ENCODE results near the gene ADCY10.

DNA sequence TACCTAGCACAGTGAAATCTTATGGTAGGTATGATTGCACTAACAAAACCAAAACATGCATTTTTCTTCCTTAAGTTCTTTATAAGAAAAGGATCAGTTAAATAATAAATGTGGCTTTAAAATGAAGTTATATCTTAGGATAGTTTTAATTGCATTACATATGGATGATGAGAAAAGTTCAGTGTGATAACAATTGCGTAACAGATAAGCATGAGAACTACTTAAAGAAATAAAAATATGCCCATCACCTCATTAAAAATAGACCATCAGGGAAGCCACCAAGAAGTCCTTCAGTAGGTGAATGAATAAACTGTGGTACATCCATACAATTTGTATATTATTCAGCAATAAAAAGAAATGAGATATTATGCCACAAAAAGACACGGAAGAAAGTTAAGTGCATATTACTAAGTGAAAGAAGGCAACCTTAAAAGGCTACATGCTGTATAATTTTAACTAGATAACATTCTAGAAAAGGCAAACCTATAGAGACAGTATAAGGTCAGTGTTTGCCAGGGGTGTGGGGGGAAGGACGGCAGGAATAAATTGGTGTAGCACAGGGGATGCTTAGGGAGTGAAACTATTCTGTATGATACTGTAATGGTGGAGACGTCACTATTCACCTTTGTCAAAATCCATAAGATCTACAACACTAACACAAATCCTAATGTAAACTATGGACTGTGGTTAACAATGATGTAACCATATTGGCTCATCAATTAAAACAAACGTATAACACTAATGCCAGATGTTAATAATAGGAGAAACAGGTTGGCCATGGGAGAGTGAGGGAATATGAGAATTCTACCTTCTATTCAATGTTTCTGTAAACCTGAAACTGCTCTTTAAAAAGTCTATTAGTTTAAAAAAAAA, 149.2 kb downstream of the ADCY10 start:
- TF ChIP-seq ZBTB1 (CRISPR knock-in tag; IDR thresholded peaks at IDR 0.05; ENCODE audit: borderline replicate concordance, low read depth), result no peak
- TF ChIP-seq CTCF (IDR thresholded peaks at IDR 0.05 in 2 of 3, conservative IDR thresholded peaks at IDR 0.05 in 1 of 3; ENCODE audit: insufficient read depth in 2 of 3, low read depth in 1 of 3, low read length in 3 of 3), result no peak
- TF ChIP-seq, protein P1, sequence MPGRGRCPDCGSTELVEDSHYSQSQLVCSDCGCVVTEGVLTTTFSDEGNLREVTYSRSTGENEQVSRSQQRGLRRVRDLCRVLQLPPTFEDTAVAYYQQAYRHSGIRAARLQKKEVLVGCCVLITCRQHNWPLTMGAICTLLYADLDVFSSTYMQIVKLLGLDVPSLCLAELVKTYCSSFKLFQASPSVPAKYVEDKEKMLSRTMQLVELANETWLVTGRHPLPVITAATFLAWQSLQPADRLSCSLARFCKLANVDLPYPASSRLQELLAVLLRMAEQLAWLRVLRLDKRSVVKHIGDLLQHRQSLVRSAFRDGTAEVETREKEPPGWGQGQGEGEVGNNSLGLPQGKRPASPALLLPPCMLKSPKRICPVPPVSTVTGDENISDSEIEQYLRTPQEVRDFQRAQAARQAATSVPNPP (IDR thresholded peaks at IDR 0.05; ENCODE audit: borderline replicate concordance, insufficient read depth, insufficient read length), result no peak
- TF ChIP-seq, protein P2, sequence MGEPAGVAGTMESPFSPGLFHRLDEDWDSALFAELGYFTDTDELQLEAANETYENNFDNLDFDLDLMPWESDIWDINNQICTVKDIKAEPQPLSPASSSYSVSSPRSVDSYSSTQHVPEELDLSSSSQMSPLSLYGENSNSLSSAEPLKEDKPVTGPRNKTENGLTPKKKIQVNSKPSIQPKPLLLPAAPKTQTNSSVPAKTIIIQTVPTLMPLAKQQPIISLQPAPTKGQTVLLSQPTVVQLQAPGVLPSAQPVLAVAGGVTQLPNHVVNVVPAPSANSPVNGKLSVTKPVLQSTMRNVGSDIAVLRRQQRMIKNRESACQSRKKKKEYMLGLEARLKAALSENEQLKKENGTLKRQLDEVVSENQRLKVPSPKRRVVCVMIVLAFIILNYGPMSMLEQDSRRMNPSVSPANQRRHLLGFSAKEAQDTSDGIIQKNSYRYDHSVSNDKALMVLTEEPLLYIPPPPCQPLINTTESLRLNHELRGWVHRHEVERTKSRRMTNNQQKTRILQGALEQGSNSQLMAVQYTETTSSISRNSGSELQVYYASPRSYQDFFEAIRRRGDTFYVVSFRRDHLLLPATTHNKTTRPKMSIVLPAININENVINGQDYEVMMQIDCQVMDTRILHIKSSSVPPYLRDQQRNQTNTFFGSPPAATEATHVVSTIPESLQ (CRISPR knock-in tag; IDR thresholded peaks at IDR 0.05), result no peak
- no peak for TF ChIP-seq HDAC3 (IDR thresholded peaks at IDR 0.05; ENCODE audit: borderline replicate concordance, partially characterized antibody)
- no peak for TF ChIP-seq FOXA1 (IDR thresholded peaks at IDR 0.05; ENCODE audit: borderline replicate concordance)
- TF ChIP-seq ARID2 (IDR thresholded peaks at IDR 0.05), result no peak
- TF ChIP-seq MAFK (IDR thresholded peaks at IDR 0.05; ENCODE audit: low read length), result no peak
